IPS DF 6.9 (cell line): ENCODE results near the gene KDM4C.
A peak's percentile ranks its signal among the peaks of the same experiment; 100 is the strongest.

Experiments used
- DNase-seq: peaks from one replicate; pipeline ENCODE4 v3.0.0-alpha.2; 2013; ENCODE audit warnings: low read depth, low spot score
- H3K27ac ChIP-seq: one replicate; pipeline ENCODE4 v1.5.1; 2013; ENCODE audit warnings: low read length, control low read depth
- H3K27me3 ChIP-seq: 2 replicates; pipeline ENCODE4 v1.6.1; 2013; ENCODE audit warnings: mild to moderate bottlenecking, low read length; ENCODE audit not compliant: control insufficient read depth, insufficient read depth
- H3K36me3 ChIP-seq: 2 replicates; pipeline ENCODE4 v1.6.1; 2013; ENCODE audit warnings: low read length; ENCODE audit not compliant: control insufficient read depth, insufficient read depth
- H3K4me1 ChIP-seq: 2 replicates; pipeline ENCODE4 v1.6.1; 2013; ENCODE audit warnings: low read length; ENCODE audit not compliant: control insufficient read depth, insufficient read depth
- H3K4me3 ChIP-seq: 2 replicates; pipeline ENCODE4 v1.5.1; 2013; ENCODE audit warnings: mild to moderate bottlenecking, low read length
- H3K9me3 ChIP-seq: 2 replicates; pipeline ENCODE4 v1.6.1; 2013; ENCODE audit warnings: low read length, inconsistent platforms; ENCODE audit not compliant: control insufficient read depth, insufficient read depth
- WGBS: extraction: QIAGEN DNeasy Blood & Tissue Kit; methylation state at CpG from one replicate; pipeline ENCODE4 v1.1.7; 2013; ENCODE audit warnings: mixed read lengths, missing lambda C conversion rate; ENCODE audit not compliant: insufficient read length, insufficient coverage; 5-methylcytosine and 5-hydroxymethylcytosine counted together

The KDM4C gene

DNA sequence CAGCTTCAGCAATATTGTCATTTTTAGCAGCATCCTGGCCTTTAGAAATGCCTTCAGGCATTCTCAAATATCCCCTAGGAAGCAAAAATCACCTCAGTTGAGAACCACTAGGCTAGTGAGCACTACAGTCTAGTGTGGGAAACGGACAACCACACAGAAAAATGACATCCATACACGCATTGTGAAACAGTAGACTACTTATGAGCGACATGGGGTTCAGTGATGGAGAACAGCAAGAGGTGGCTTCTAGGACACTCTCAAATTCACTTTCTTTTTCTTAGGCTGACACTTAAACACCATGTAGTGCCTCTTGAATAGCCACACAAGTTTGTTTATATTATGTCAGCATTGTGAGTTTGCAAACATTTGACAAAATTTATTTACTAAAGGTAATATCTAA, 203.0 kb downstream of the KDM4C start:
- Histone ChIP-seq H3K4me3 (no peak overlapping the region), H3K27ac (no peak overlapping the region), H3K27me3 (no peaks in the 10 kb centered on the region), H3K4me1 (no peaks in the 10 kb centered on the region), H3K9me3 (no peaks in the 10 kb centered on the region), H3K36me3 (no peaks in the 10 kb centered on the region)
- DNase-seq = no peak
- no CpG with 5 or more reads among the region's 3 CpGs for WGBS

DNA sequence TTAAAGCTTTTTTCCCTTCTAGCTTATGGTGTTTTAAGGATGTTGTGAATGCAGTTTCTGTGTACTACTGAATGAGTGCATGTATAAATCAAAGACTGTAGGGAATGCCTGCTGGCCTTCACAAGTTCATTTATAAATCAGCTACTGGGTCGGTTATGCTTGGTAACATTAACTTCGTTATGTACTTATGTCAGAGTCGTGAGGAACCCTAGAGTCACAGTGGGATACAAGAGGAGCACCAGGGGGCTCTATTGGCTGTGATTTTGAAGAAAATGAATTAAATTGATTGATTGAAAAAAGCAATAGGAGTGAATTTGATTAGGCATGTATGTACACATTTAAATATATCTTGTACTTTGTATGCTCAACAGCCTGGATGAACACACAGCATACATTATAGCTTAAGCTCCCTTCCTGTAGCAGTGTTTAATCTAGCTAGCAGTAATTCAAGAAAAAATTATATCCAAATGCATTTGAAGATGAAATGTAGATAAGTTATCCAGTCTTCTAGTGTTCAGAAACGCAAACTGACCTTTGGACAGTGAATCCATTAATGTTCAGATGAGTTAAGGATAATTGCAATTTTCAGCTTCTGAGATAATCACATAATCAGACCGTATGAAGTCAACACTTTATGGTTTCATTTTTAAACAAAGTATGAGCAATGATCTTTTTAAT, 204.2 kb downstream of the KDM4C start:
- no peak for DNase-seq
- Histone ChIP-seq H3K4me3 (no peak overlapping the region), H3K27ac (no peak overlapping the region), H3K36me3 (no peaks in the 10 kb centered on the region), H3K9me3 (no peaks in the 10 kb centered on the region), H3K4me1 (no peaks in the 10 kb centered on the region), H3K27me3 (no peaks in the 10 kb centered on the region)
- WGBS = no CpG with 5 or more reads among the region's 5 CpGs

DNA sequence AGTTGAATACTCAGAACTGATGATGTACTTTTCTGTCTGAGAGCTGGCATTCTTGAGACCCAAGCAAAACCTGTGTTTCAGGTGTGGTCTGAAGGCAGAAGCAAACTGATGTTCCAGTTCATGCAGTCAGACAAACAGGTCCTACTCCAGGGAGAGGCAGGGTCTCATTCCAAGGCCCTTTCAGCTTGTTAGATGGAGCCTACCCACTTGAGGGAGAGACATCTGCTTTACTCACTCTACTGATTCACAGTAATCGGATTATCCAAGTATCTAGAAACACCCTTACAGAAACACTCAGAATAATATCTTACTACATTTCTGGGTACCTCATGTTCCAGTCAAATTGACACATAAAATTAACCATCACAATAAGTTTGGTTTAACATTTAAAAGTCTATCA, 207.8 kb downstream of the KDM4C start:
- Histone ChIP-seq H3K4me1 (no peaks in the 10 kb centered on the region), H3K9me3 (no peaks in the 10 kb centered on the region), H3K27ac (no peak overlapping the region), H3K4me3 (no peak overlapping the region), H3K36me3 (no peaks in the 10 kb centered on the region), H3K27me3 (no peaks in the 10 kb centered on the region)
- no peak for DNase-seq
- WGBS = no CpG with 5 or more reads among the region's 1 CpG

DNA sequence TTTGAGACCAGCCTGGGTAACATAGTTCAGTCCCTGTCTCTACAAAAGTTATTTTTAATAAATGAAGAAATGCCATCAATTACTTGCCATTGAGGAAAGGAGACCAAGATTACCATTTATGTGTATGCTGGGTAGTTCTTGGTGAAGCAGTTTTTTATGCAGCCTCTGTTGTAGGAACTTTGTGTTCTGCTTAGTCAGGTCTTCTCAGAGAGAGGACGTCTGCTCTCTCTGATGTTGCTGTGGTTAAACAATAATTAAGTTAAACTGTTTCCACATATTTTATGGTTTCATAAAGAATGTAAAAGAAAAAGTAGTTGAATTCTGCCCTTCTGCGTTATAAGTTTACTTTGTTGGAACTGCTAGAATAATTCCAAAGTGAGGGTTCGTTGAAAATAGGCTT, 210.5 kb downstream of the KDM4C start:
- WGBS = no CpG with 5 or more reads among the region's 3 CpGs
- Histone ChIP-seq H3K4me3 (no peak overlapping the region), H3K27ac (no peak overlapping the region), H3K36me3 (no peaks in the 10 kb centered on the region), H3K9me3 (no peaks in the 10 kb centered on the region), H3K27me3 (no peaks in the 10 kb centered on the region), H3K4me1 (no peaks in the 10 kb centered on the region)
- no peak for DNase-seq

DNA sequence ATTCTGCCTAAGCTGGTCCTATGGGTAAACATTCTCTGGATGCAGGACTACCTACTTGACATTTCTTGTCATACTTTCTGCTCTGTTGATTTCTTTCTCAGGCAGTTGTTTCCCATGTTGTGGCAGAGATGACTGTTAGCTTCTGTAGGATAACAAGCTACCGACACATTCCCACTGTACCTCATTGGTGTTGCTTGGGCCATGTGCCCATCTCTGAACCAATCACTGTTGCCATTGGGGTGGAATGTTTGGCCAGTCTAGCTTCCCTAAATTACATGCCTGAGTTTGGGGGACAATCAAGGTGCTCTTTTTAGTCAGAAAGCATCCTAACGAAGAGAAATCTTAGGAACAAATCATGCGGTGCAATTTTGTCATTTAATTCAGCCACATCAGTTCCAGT, 212.0 kb downstream of the KDM4C start:
- H3K27me3 ChIP-seq = no peaks in the 10 kb centered on the region
- H3K4me3 ChIP-seq = no peak overlapping the region

DNA sequence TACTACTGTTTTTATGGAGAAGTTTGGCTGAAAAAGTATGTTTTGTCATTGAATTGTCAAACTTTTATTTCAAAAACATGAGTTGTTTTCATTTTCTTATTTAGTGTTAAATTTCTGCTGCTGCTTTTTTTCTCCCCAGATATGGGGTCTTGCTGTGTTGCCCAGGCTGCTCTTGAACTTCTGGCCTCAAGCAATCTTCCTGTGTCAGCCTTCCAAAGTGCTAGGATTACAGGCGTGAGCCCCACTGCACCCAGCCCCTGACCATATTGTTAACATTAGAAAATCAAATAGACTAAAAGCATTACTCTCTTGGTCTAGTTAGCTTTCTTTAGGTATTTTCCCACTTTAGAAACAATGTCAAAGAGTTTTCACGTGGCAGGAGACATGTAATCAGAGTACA, 215.3 kb downstream of the KDM4C start:
- H3K4me3 ChIP-seq = no peak overlapping the region
- H3K36me3 ChIP-seq = no peaks in the 10 kb centered on the region
- H3K4me1 ChIP-seq = no peaks in the 10 kb centered on the region
- no peaks in the 10 kb centered on the region for H3K27me3 ChIP-seq
- no peak for DNase-seq
- H3K9me3 ChIP-seq = no peaks in the 10 kb centered on the region
- WGBS = no CpG with 5 or more reads among the region's 2 CpGs
- H3K27ac ChIP-seq = no peak overlapping the region

More for the DNA sequence above, 212.0 kb downstream of the KDM4C start:
- Histone ChIP-seq H3K4me1 (no peaks in the 10 kb centered on the region), H3K9me3 (no peaks in the 10 kb centered on the region), H3K27ac (no peak overlapping the region), H3K36me3 (no peaks in the 10 kb centered on the region)
- DNase-seq = no peak
- no CpG with 5 or more reads among the region's 3 CpGs for WGBS

DNA sequence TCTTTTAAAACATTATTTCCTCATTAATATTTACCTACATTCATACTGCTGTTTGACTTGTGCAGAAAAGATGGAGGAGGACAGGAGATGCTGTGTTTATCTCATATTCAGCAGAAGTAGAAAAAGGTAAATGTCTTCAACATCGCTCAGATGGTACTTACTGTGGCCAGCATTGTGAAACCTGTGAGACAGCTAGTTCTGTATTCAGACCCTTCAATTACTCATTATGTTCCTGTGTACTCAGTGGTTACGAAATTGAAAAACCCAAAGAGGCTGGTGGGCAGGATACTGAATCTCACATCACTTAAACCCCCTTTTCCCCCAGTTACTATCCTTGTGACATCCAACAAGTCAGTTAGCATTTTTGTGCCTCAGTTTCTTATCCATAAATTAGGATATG, 216.0 kb downstream of the KDM4C start:
- Histone ChIP-seq H3K4me3 (no peak overlapping the region), H3K36me3 (no peaks in the 10 kb centered on the region), H3K27me3 (no peaks in the 10 kb centered on the region), H3K27ac (no peak overlapping the region), H3K4me1 (no peaks in the 10 kb centered on the region), H3K9me3 (no peaks in the 10 kb centered on the region)
- no peak for DNase-seq
- no CpG with 5 or more reads among the region's 2 CpGs for WGBS

DNA sequence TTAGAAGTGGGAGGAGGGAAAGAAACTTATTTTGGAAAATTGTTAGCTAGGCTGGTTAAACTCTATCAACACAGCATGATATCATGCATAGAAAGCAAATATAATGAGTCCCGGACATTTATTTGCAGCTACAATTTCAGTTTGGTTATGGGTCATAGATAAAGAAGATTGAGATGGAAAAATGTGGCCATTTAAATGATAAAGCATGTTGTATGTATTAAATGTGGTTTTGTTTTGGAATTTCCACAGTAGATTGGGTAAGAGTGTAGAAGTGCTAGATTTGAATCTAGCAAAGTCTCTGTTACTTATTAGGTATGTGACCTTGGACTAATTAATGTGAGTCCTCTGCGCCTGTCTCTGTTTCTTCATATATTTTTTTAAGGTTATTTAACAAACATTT, 217.4 kb downstream of the KDM4C start:
- H3K4me3 ChIP-seq = no peak overlapping the region
- no peaks in the 10 kb centered on the region for H3K36me3 ChIP-seq
- DNase-seq = no peak
- WGBS = no CpG with 5 or more reads among the region's 2 CpGs
- no peaks in the 10 kb centered on the region for H3K27me3 ChIP-seq
- H3K27ac ChIP-seq = no peak overlapping the region
- H3K9me3 ChIP-seq = no peaks in the 10 kb centered on the region
- H3K4me1 ChIP-seq = no peaks in the 10 kb centered on the region

DNA sequence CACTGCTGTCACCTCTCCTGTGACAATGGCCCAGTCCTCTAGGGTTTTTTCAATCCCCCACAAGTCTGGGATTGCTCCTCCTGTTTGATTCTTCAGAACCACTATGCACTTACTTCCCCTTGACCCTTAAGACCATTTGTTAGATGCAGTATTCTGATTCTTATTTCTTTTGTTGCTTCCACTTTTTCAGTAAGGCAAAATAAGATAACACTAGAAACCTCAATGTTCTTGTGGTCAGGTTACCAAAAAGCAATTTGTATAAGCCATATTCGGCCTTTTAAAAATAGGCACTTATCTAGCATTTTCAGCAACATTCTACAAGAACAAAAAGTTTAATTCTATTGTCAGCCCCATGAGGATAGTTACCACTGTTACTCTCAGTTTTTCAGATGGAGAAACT, 220.0 kb downstream of the KDM4C start:
- Histone ChIP-seq H3K27me3 (no peaks in the 10 kb centered on the region), H3K4me1 (no peaks in the 10 kb centered on the region), H3K9me3 (no peaks in the 10 kb centered on the region), H3K27ac (no peak overlapping the region), H3K4me3 (no peak overlapping the region), H3K36me3 (no peaks in the 10 kb centered on the region)
- DNase-seq = no peak
- WGBS = no CpG with 5 or more reads among the region's 1 CpG

DNA sequence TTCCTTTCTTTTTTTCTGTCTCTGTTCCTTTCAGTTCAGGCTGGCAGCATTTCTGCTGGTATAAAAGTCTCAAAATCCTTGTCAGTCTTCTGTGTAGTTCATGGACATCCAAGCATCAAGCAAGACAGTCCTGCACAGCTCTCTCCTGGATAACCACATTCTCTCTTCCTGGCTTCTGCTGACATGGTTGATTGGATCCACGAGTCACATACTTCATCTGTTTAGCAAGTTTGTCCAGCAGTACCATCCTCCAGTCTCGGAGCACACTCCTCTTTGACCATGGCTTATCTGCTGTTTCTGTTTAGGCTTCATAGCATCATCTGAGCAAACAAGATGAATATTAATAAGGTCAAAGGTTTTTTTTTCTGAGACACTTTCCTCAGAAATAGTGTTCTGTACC, 220.8 kb downstream of the KDM4C start:
- Histone ChIP-seq H3K4me1 (no peaks in the 10 kb centered on the region), H3K27me3 (no peaks in the 10 kb centered on the region), H3K36me3 (no peaks in the 10 kb centered on the region), H3K27ac (no peak overlapping the region), H3K9me3 (no peaks in the 10 kb centered on the region), H3K4me3 (no peak overlapping the region)
- no CpG with 5 or more reads among the region's 2 CpGs for WGBS
- no peak for DNase-seq

DNA sequence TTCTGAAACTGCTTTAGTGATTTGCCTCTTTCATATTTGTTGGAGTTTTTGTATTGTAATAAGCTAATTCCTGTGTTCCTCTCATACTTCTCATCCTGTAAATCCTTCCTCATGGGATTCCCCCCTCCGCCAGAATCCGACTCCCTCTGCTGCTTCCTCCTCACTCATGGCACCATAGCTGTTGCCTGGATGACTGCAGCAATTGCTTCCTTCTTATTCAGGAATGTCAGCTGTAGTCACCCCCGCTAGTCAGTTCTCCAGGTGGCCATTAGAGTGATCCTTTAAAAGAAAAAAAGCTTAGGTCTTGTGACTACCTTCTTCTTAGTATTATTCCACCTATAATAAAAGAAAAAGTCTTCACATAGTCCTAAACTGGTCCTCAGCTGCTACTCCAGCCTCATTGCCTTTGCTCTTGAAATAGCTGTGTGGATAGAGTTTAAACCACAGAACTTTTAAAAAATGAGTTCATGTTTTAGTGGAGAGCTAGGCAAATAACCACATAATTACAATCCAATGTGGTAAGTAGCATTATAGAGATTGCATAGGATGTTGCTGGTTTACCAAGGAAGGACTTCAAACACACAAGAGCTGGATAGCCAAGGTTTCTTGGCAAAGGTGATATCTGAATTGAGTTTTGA, 227.3 kb downstream of the KDM4C start:
- H3K27ac ChIP-seq = no peak overlapping the region
- H3K4me3 ChIP-seq = no peak overlapping the region
- H3K9me3 ChIP-seq = no peaks in the 10 kb centered on the region
- WGBS = no CpG with 5 or more reads among the region's 3 CpGs
- no peaks in the 10 kb centered on the region for H3K27me3 ChIP-seq
- H3K36me3 ChIP-seq = no peaks in the 10 kb centered on the region; the same call in 1 of the 2 replicates
- DNase-seq = peak; percentile 33
- no peaks in the 10 kb centered on the region for H3K4me1 ChIP-seq
